ENCODE data around the gene PNKP. TPM values are rescaled to one million over a fixed set of nuclear protein-coding genes. Genes with fewer than 3 reads are reported as not detected.

Gene PNKP
- total RNA-seq, 2 donors from 2014 or later = 29.2 to 32.5 TPM

GRCh38 chr19:49878744-49879070 is 11.3 kb upstream of the PNKP start:
- no peaks in the 10 kb centered on the region for H3K27me3 ChIP-seq
- H3K27ac ChIP-seq = peak overlapping the region; percentile 98
- H3K36me3 ChIP-seq = peaks cover 36% of the 10 kb centered on the region
- no peak for TF ChIP-seq CTCF (IDR thresholded peaks at IDR 0.05)
- peaks cover 0 to 28% of the 10 kb centered on the region in 2 donors for H3K4me1 ChIP-seq
- no peak for DNase-seq (ENCODE audit: low spot score)
- peak overlapping the region in 1 of 2 donors; percentile 90 for H3K4me3 ChIP-seq
- no peaks in the 10 kb centered on the region for H3K9me3 ChIP-seq

- TF ChIP-seq CTCF (IDR thresholded peaks at IDR 0.05) = no peak
- peaks cover 30% of the 10 kb centered on the region for H3K36me3 ChIP-seq
- no peaks in the 10 kb centered on the region for H3K9me3 ChIP-seq
- peak overlapping the region; percentile 61 to 90 for H3K4me3 ChIP-seq
- peaks cover 0 to 28% of the 10 kb centered on the region in 2 donors for H3K4me1 ChIP-seq
- H3K27me3 ChIP-seq = no peaks in the 10 kb centered on the region
- H3K27ac ChIP-seq = peak overlapping the region; percentile 98
- peak; percentile 98 for DNase-seq (ENCODE audit: low spot score)
Measured at GRCh38 chr19:49877879-49878743, 10.7 kb upstream of the PNKP start.

- Histone ChIP-seq H3K4me1 (peaks cover 0 to 28% of the 10 kb centered on the region in 2 donors), H3K9me3 (no peaks in the 10 kb centered on the region), H3K4me3 (peak within 1 kb of the TSS; percentile 90 to 91), H3K36me3 (peaks cover 22% of the 10 kb centered on the region), H3K27me3 (no peaks in the 10 kb centered on the region), H3K27ac (peak within 1 kb of the TSS; percentile 98)
- TF ChIP-seq CTCF (IDR thresholded peaks at IDR 0.05) = no peak
- DNase-seq (ENCODE audit: low spot score) = peak; percentile 100
Measured at GRCh38 chr19:49877020-49877878, 9.9 kb upstream of the PNKP start, which contains the start of the genes AKT1S1 and TBC1D17. Gene AKT1S1 (minus strand): TSS chr19:49877355. CDS start chr19:49873295, 4,060 bp downstream. Gene TBC1D17 (plus strand): TSS chr19:49877702. CDS start chr19:49877724, 22 bp downstream.

- Histone ChIP-seq H3K9me3 (no peaks in the 10 kb centered on the region), H3K36me3 (peaks cover 15% of the 10 kb centered on the region), H3K27ac (peak overlapping the region; percentile 98), H3K27me3 (no peaks in the 10 kb centered on the region), H3K4me3 (peak overlapping the region; percentile 90 to 91), H3K4me1 (peaks cover 0 to 28% of the 10 kb centered on the region in 2 donors)
- no peak for TF ChIP-seq CTCF (IDR thresholded peaks at IDR 0.05)
- DNase-seq (ENCODE audit: low spot score) = peak; percentile 99
Measured at GRCh38 chr19:49876422-49877019, 9.1 kb upstream of the PNKP start.

GRCh38 chr19:49875857-49876421 is 8.6 kb upstream of the PNKP start:
- H3K9me3 ChIP-seq = no peaks in the 10 kb centered on the region
- DNase-seq (ENCODE audit: low spot score) = no peak
- H3K27me3 ChIP-seq = no peaks in the 10 kb centered on the region
- TF ChIP-seq CTCF (IDR thresholded peaks at IDR 0.05) = no peak
- peaks cover 15% of the 10 kb centered on the region for H3K36me3 ChIP-seq
- peaks cover 0 to 28% of the 10 kb centered on the region in 2 donors for H3K4me1 ChIP-seq
- peak overlapping the region; percentile 98 for H3K27ac ChIP-seq
- H3K4me3 ChIP-seq = peak overlapping the region; percentile 90 to 91

Measured in right atrium auricular region (tissue), 2 donors.